NCI-H460 (cell line): ENCODE results near the gene CREB1. TPM values are rescaled to one million over a fixed set of nuclear protein-coding genes. Genes with fewer than 3 reads are reported as not detected.
"Not testable (repeated sequence)": the region's sequence is repeated elsewhere in the genome, so short reads cannot be mapped to it uniquely, and the experiment has no call there.

ENCODE experiments used
- DNase-seq: peaks from one replicate; pipeline ENCODE4 v3.0.0-alpha.2; 2016; ENCODE audit warnings: low read depth; ENCODE audit errors: extremely low read depth
- total RNA-seq: library from RNA; depleted of rRNA; stranded (reverse); fragments of >200 nt; shearing (Covaris generic); gene quantifications from 2 replicates; pipeline ENCODE4 v1.2.3, GENCODE V29; 2014

CREB1 gene
- total RNA-seq, 1 experiment from 2014 or later: 74.7 TPM

GRCh38 chr2:207606399-207606798 is 76.6 kb downstream of the CREB1 start:
- no peak for DNase-seq

GRCh38 chr2:207606829-207607228 is 77.1 kb downstream of the CREB1 start:
- DNase-seq: no peak

GRCh38 chr2:207612714-207613113 is 83.0 kb downstream of the CREB1 start:
- DNase-seq: no peak

GRCh38 chr2:207614824-207615223 is 85.1 kb downstream of the CREB1 start:
- no peak for DNase-seq

- no peak for DNase-seq
Observed at GRCh38 chr2:207616185-207616584, 86.4 kb downstream of the CREB1 start.

GRCh38 chr2:207617011-207617671 is 87.4 kb downstream of the CREB1 start:
- DNase-seq: peak; percentile 59

GRCh38 chr2:207619764-207620203 is 90.0 kb downstream of the CREB1 start:
- DNase-seq: no peak

GRCh38 chr2:207621501-207622039 is 91.8 kb downstream of the CREB1 start:
- DNase-seq: no peak

- DNase-seq: peak; percentile 28
Observed at GRCh38 chr2:207624185-207625013, 94.6 kb downstream of the CREB1 start.

GRCh38 chr2:207625014-207625907 is 95.5 kb downstream of the CREB1 start, which contains the start of gene METTL21A:
Gene METTL21A, minus strand, starts transcription at chr2:207625394. Its CDS starts 1,019 bp downstream, at chr2:207624375.
- peak; percentile 95 for DNase-seq

- DNase-seq: no peak
Observed at GRCh38 chr2:207629553-207629952, 99.8 kb downstream of the CREB1 start.

- DNase-seq: no peak
Observed at GRCh38 chr2:207630491-207630890, 100.7 kb downstream of the CREB1 start.

GRCh38 chr2:207632575-207633493 is 103.1 kb downstream of the CREB1 start:
- DNase-seq: peak; percentile 93

GRCh38 chr2:207633686-207634085 is 103.9 kb downstream of the CREB1 start:
- no peak for DNase-seq

- DNase-seq: peak; percentile 36
Observed at GRCh38 chr2:207635468-207636200, 105.9 kb downstream of the CREB1 start.

- DNase-seq: not testable (repeated sequence)
Observed at GRCh38 chr2:207639288-207639687, 109.5 kb downstream of the CREB1 start.

- DNase-seq: no peak
Observed at GRCh38 chr2:207640160-207640559, 110.4 kb downstream of the CREB1 start.

GRCh38 chr2:207640661-207641060 is 110.9 kb downstream of the CREB1 start:
- DNase-seq: no peak

GRCh38 chr2:207643892-207644291 is 114.1 kb downstream of the CREB1 start:
- DNase-seq: no peak
